ENCODE results near the gene PLXNB2. TPM values are rescaled to one million over a fixed set of nuclear protein-coding genes. Genes with fewer than 3 reads are reported as not detected.

Gene PLXNB2
- total RNA-seq, 1 donor, result 66.0 TPM

GRCh38 chr22:50309601-50309991, 2.1 kb upstream of the PLXNB2 start:
- Histone ChIP-seq H3K9me3 (ENCODE audit: low read depth, low read length) (no peaks in the 10 kb centered on the region), H3K4me1 (ENCODE audit: insufficient read depth, low read length) (peaks cover 49% of the 10 kb centered on the region), H3K27me3 (ENCODE audit: insufficient read depth, low read length) (no peaks in the 10 kb centered on the region), H3K4me3 (ENCODE audit: low read length) (no peak overlapping the region)

GRCh38 chr22:50308986-50309600, 1.6 kb upstream of the PLXNB2 start:
- Histone ChIP-seq H3K4me3 (ENCODE audit: low read length) (no peak overlapping the region), H3K9me3 (ENCODE audit: low read depth, low read length) (no peaks in the 10 kb centered on the region), H3K4me1 (ENCODE audit: insufficient read depth, low read length) (peaks cover 47% of the 10 kb centered on the region), H3K27me3 (ENCODE audit: insufficient read depth, low read length) (no peaks in the 10 kb centered on the region)

- Histone ChIP-seq H3K4me1 (ENCODE audit: insufficient read depth, low read length) (peaks cover 47% of the 10 kb centered on the region), H3K9me3 (ENCODE audit: low read depth, low read length) (no peaks in the 10 kb centered on the region), H3K4me3 (ENCODE audit: low read length) (no peak overlapping the region), H3K27me3 (ENCODE audit: insufficient read depth, low read length) (no peaks in the 10 kb centered on the region)
Measured at GRCh38 chr22:50308597-50308935, 1.1 kb upstream of the PLXNB2 start.

GRCh38 chr22:50307890-50308596, 597 bp upstream of the PLXNB2 start:
- Histone ChIP-seq H3K4me3 (ENCODE audit: low read length) (no peak overlapping the region), H3K9me3 (ENCODE audit: low read depth, low read length) (no peaks in the 10 kb centered on the region), H3K27me3 (ENCODE audit: insufficient read depth, low read length) (no peaks in the 10 kb centered on the region), H3K4me1 (ENCODE audit: insufficient read depth, low read length) (peaks cover 51% of the 10 kb centered on the region)

GRCh38 chr22:50305923-50306566, 1.4 kb downstream of the PLXNB2 start:
- Histone ChIP-seq H3K9me3 (ENCODE audit: low read depth, low read length) (no peaks in the 10 kb centered on the region), H3K4me3 (ENCODE audit: low read length) (peak overlapping the region; percentile 54), H3K4me1 (ENCODE audit: insufficient read depth, low read length) (peaks cover 71% of the 10 kb centered on the region), H3K27me3 (ENCODE audit: insufficient read depth, low read length) (no peaks in the 10 kb centered on the region)

- Histone ChIP-seq H3K4me3 (ENCODE audit: low read length) (peak overlapping the region; percentile 54), H3K27me3 (ENCODE audit: insufficient read depth, low read length) (no peaks in the 10 kb centered on the region)
Measured at GRCh38 chr22:50305393-50305922, 2.0 kb downstream of the PLXNB2 start.

GRCh38 chr22:50304528-50305392, 2.7 kb downstream of the PLXNB2 start:
- no peaks in the 10 kb centered on the region for H3K27me3 ChIP-seq (ENCODE audit: insufficient read depth, low read length)
- H3K4me1 ChIP-seq (ENCODE audit: insufficient read depth, low read length), result peaks cover 81% of the 10 kb centered on the region
- no peaks in the 10 kb centered on the region for H3K9me3 ChIP-seq (ENCODE audit: low read depth, low read length)
- peak overlapping the region; percentile 54 for H3K4me3 ChIP-seq (ENCODE audit: low read length)

More at GRCh38 chr22:50305393-50305922, 2.0 kb downstream of the PLXNB2 start:
- no peaks in the 10 kb centered on the region for H3K9me3 ChIP-seq (ENCODE audit: low read depth, low read length)
- peaks cover 77% of the 10 kb centered on the region for H3K4me1 ChIP-seq (ENCODE audit: insufficient read depth, low read length)

GRCh38 chr22:50303848-50304527, 3.5 kb downstream of the PLXNB2 start:
- H3K4me1 ChIP-seq (ENCODE audit: insufficient read depth, low read length), result peaks cover 73% of the 10 kb centered on the region
- H3K27me3 ChIP-seq (ENCODE audit: insufficient read depth, low read length), result no peaks in the 10 kb centered on the region
- no peaks in the 10 kb centered on the region for H3K9me3 ChIP-seq (ENCODE audit: low read depth, low read length)
- H3K4me3 ChIP-seq (ENCODE audit: low read length), result peak overlapping the region; percentile 8

- Histone ChIP-seq H3K9me3 (ENCODE audit: low read depth, low read length) (no peaks in the 10 kb centered on the region), H3K4me3 (ENCODE audit: low read length) (no peak overlapping the region), H3K4me1 (ENCODE audit: insufficient read depth, low read length) (peaks cover 68% of the 10 kb centered on the region), H3K27me3 (ENCODE audit: insufficient read depth, low read length) (no peaks in the 10 kb centered on the region)
Measured at GRCh38 chr22:50303515-50303847, 4.0 kb downstream of the PLXNB2 start.

- Histone ChIP-seq H3K4me1 (ENCODE audit: insufficient read depth, low read length) (peaks cover 61% of the 10 kb centered on the region), H3K27me3 (ENCODE audit: insufficient read depth, low read length) (no peaks in the 10 kb centered on the region), H3K4me3 (ENCODE audit: low read length) (no peak overlapping the region), H3K9me3 (ENCODE audit: low read depth, low read length) (no peaks in the 10 kb centered on the region)
Measured at GRCh38 chr22:50302564-50302963, 4.9 kb downstream of the PLXNB2 start.

GRCh38 chr22:50302041-50302541, 5.4 kb downstream of the PLXNB2 start:
- peaks cover 61% of the 10 kb centered on the region for H3K4me1 ChIP-seq (ENCODE audit: insufficient read depth, low read length)
- no peak overlapping the region for H3K4me3 ChIP-seq (ENCODE audit: low read length)

GRCh38 chr22:50301581-50301991, 5.9 kb downstream of the PLXNB2 start:
- H3K9me3 ChIP-seq (ENCODE audit: low read depth, low read length), result no peaks in the 10 kb centered on the region
- H3K4me3 ChIP-seq (ENCODE audit: low read length), result no peak overlapping the region

More at GRCh38 chr22:50302041-50302541, 5.4 kb downstream of the PLXNB2 start:
- no peaks in the 10 kb centered on the region for H3K27me3 ChIP-seq (ENCODE audit: insufficient read depth, low read length)
- H3K9me3 ChIP-seq (ENCODE audit: low read depth, low read length), result no peaks in the 10 kb centered on the region

GRCh38 chr22:50300620-50301257, 6.7 kb downstream of the PLXNB2 start:
- Histone ChIP-seq H3K4me3 (ENCODE audit: low read length) (no peak overlapping the region), H3K27me3 (ENCODE audit: insufficient read depth, low read length) (no peaks in the 10 kb centered on the region), H3K9me3 (ENCODE audit: low read depth, low read length) (no peaks in the 10 kb centered on the region), H3K4me1 (ENCODE audit: insufficient read depth, low read length) (peaks cover 54% of the 10 kb centered on the region)

More at GRCh38 chr22:50301581-50301991, 5.9 kb downstream of the PLXNB2 start:
- H3K27me3 ChIP-seq (ENCODE audit: insufficient read depth, low read length), result no peaks in the 10 kb centered on the region
- H3K4me1 ChIP-seq (ENCODE audit: insufficient read depth, low read length), result peaks cover 61% of the 10 kb centered on the region
